Sigmoid colon (tissue), 3 donors: Measurements from ENCODE around the gene CTRB2.

Experiments used
- CTCF ChIP-seq, 4 experiments: fragments of 450-650 bp in 3 of 4; fragments of 200-600 bp in 1 of 4; IDR thresholded peaks; one replicate each; pipeline ENCODE4 v1.5.1; 2016 to 2019; ENCODE audit warnings: antibody characterized with exemption in 4 of 4, mild to moderate bottlenecking in 3 of 4, moderate library complexity in 2 of 4
- POLR2A ChIP-seq, 2 donors: fragments of 450-650 bp; IDR thresholded peaks; one replicate each; pipeline ENCODE4 v1.6.1; 2016; ENCODE audit warnings: antibody characterized with exemption in 2 of 2, mild to moderate bottlenecking in 2 of 2, moderate library complexity in 2 of 2

DNA sequence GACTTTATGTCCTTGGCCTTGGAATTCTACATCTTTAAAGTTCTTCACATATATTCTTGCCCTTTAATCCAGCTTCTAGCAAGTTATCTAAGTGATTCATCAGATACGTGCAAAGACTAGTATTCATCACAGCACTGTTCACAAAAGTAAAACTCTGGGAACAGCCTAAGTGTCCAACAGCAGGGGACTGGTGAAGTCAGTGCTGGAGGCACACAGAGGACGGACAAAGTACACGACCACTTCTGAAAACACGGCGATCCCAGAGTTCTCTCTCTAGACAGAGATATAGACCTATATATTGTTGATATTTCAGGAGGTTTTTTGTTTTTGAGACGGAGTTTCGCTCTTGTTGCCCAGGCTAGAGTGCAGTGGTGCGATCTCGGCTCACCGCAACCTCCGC, 24.6 kb upstream of the CTRB2 start:
- TF ChIP-seq POLR2A (IDR thresholded peaks at IDR 0.05) = no peak
- TF ChIP-seq CTCF (IDR thresholded peaks at IDR 0.05) = no peak
